ENCODE results near the gene VTCN1.

- TF ChIP-seq CTCF (IDR thresholded peaks at IDR 0.05) = no peak
- no peak for TF ChIP-seq POLR2A (IDR thresholded peaks at IDR 0.05)
- TF ChIP-seq POLR2AphosphoS5 (IDR thresholded peaks at IDR 0.05) = no peak
Measured at GRCh38 chr1:117143172-117143571, 67.6 kb downstream of the VTCN1 start.

Data from prostate gland (tissue), 2 donors.